IMR-90 (cell line): ENCODE measurements around the gene C1orf159.

Experiments
- RAD21 ChIP-seq: IDR thresholded peaks from 2 replicates; pipeline ENCODE4 v1.6.1; 2012; ENCODE audit warnings: low read length, improper control_type of control experiment
- RFX5 ChIP-seq: IDR thresholded peaks from 2 replicates; pipeline ENCODE4 v1.8.0; 2012; ENCODE audit warnings: low read depth, mild to moderate bottlenecking, low read length, moderate library complexity

GRCh38 chr1:1058921-1059493, 56.9 kb downstream of the C1orf159 start:
- TF ChIP-seq RFX5 (no peak), RAD21 (no peak)
